GM18502 (cell line): ENCODE data around the gene ECEL1.

ENCODE experiments used
- ATAC-seq: cut with Tn5 transposase; IDR thresholded peaks from one replicate; pipeline ENCODE4 v1.9.1; 2021; ENCODE audit warnings: mild to moderate bottlenecking; ENCODE audit not compliant: unreplicated experiment, poor library complexity

The ECEL1 gene

GRCh38 chr2:232523682-232524597 is 36.3 kb upstream of the ECEL1 start:
- no peak for ATAC-seq

GRCh38 chr2:232523402-232523681 is 35.7 kb upstream of the ECEL1 start:
- ATAC-seq: no peak

GRCh38 chr2:232522623-232523401 is 35.2 kb upstream of the ECEL1 start:
- ATAC-seq: no peak

- ATAC-seq: no peak
Observed at GRCh38 chr2:232521959-232522622, 34.5 kb upstream of the ECEL1 start.

GRCh38 chr2:232521098-232521497 is 33.5 kb upstream of the ECEL1 start:
- ATAC-seq: no peak

GRCh38 chr2:232520489-232520888 is 32.9 kb upstream of the ECEL1 start:
- no peak for ATAC-seq

- ATAC-seq: no peak
Observed at GRCh38 chr2:232519581-232520438, 32.2 kb upstream of the ECEL1 start, which contains the start of gene PRSS56. Gene PRSS56 (plus strand): TSS chr2:232520388. CDS start chr2:232520599, 211 bp downstream.

- ATAC-seq: no peak
Observed at GRCh38 chr2:232518844-232519243, 31.2 kb upstream of the ECEL1 start.

GRCh38 chr2:232516551-232516950 is 28.9 kb upstream of the ECEL1 start:
- no peak for ATAC-seq

- no peak for ATAC-seq
Observed at GRCh38 chr2:232515639-232516038, 28.0 kb upstream of the ECEL1 start.

- no peak for ATAC-seq
Observed at GRCh38 chr2:232513353-232513752, 25.7 kb upstream of the ECEL1 start.

- no peak for ATAC-seq
Observed at GRCh38 chr2:232512602-232513001, 25.0 kb upstream of the ECEL1 start.

- ATAC-seq: no peak
Observed at GRCh38 chr2:232511336-232511890, 23.8 kb upstream of the ECEL1 start.

GRCh38 chr2:232508251-232508650 is 20.6 kb upstream of the ECEL1 start:
- ATAC-seq: no peak

- ATAC-seq: no peak
Observed at GRCh38 chr2:232506709-232507108, 19.1 kb upstream of the ECEL1 start.

GRCh38 chr2:232505856-232506255 is 18.2 kb upstream of the ECEL1 start:
- no peak for ATAC-seq

- ATAC-seq: no peak
Observed at GRCh38 chr2:232504438-232504837, 16.8 kb upstream of the ECEL1 start.

GRCh38 chr2:232503809-232504323 is 16.2 kb upstream of the ECEL1 start:
- ATAC-seq: no peak
